HepG2 (cell line): ENCODE results near the gene SELENOW. TPM values are rescaled to one million over a fixed set of nuclear protein-coding genes. Genes with fewer than 3 reads are reported as not detected.

Source experiments
- ATAC-seq: fragments of 200-7000 bp; cut with Tn5 transposase; 3 replicates; pipeline ENCODE4 v1.9.1; 2020; ENCODE audit warnings: mild to moderate bottlenecking, moderate library complexity
- BruUV-seq: library from RNA; stranded (reverse); fragments of 400-500 nt; replicated peaks from 2 replicates; lab custom pipeline; 2021; lab: Mats Ljungman, UMichigan
- CTCF ChIA-PET: fragments of 300-600 bp; formaldehyde crosslinking; extraction: SDS; loops from one replicate; lab custom pipeline; 2021; ENCODE audit warnings: low total read pairs, inconsistent platforms, low intra/inter-chr PET ratio; lab: Yijun Ruan, JAX
- POLR2A ChIA-PET: fragments of 350-600 bp; sonication (Branson Sonifier 250); formaldehyde crosslinking; loops from one replicate; lab custom pipeline; 2020; ENCODE audit warnings: antibody characterized with exemption, inconsistent platforms; lab: Yijun Ruan, JAX
- DNase-seq: peaks from one replicate; pipeline ENCODE4 v3.0.0-alpha.2; 2015; ENCODE audit warnings: low spot score
- FAIRE-seq: peaks from 3 replicates; lab custom pipeline; 2011; peaks lifted over from hg19 to GRCh38; lab: Jason Lieb, UNC
- H2AFZ ChIP-seq: one replicate; pipeline ENCODE4 v1.6.1; 2011; ENCODE audit warnings: low read length, inconsistent platforms
- H3K27ac ChIP-seq: fragments of 300-600 bp; 3 replicates; pipeline ENCODE4 v1.8.0; 2011; ENCODE audit warnings: mixed run types, mild to moderate bottlenecking, mixed read lengths, low read length, inconsistent platforms; ENCODE audit not compliant: insufficient read depth; ENCODE audit errors: extremely low read length
- H3K27me3 ChIP-seq, 2 experiments: fragments of 200-600 bp in 1 of 2; 2 replicates in 1 of 2; 3 replicates in 1 of 2; pipeline versions ENCODE4 v1.6.0 to v1.8.0; 2011; ENCODE audit warnings: low read length in 2 of 2, mild to moderate bottlenecking in 2 of 2, moderate library complexity in 2 of 2, inconsistent platforms in 1 of 2; ENCODE audit not compliant: insufficient read depth in 2 of 2, control insufficient read depth in 1 of 2
- H3K36me3 ChIP-seq, 2 experiments: fragments of 200-600 bp in 1 of 2; replicated peaks in 1 of 2; 2 replicates in 1 of 2; 3 replicates in 1 of 2; pipeline versions ENCODE4 v1.5.1 to v1.8.0; 2011; ENCODE audit warnings: low read length in 2 of 2, inconsistent platforms in 1 of 2; ENCODE audit not compliant: insufficient read depth in 2 of 2, control insufficient read depth in 1 of 2
- H3K4me1 ChIP-seq: 2 replicates; pipeline ENCODE4 v1.5.1; 2012; ENCODE audit warnings: low read length, inconsistent platforms; ENCODE audit not compliant: insufficient read depth
- H3K4me2 ChIP-seq: 2 replicates; pipeline ENCODE4 v1.6.0; 2011; ENCODE audit warnings: low read depth, low read length, inconsistent platforms
- H3K4me3 ChIP-seq, 3 experiments: fragments of 200-600 bp in 1 of 3; sonication (generic), shearing (Covaris generic) in 1 of 3; replicated peaks in 1 of 3; 2 replicates each; pipeline ENCODE4 v1.5.1; 2011 to 2016; ENCODE audit warnings: low read length in 3 of 3, inconsistent platforms in 2 of 3, low read depth in 2 of 3, mild to moderate bottlenecking in 2 of 3, control low read depth in 1 of 3, mixed read lengths in 1 of 3; ENCODE audit not compliant: insufficient read depth in 1 of 3
- H3K79me2 ChIP-seq: one replicate; pipeline ENCODE4 v1.6.1; 2011; ENCODE audit warnings: low read length, inconsistent platforms; ENCODE audit not compliant: insufficient read depth
- H3K9ac ChIP-seq: 2 replicates; pipeline ENCODE4 v1.6.0; 2011; ENCODE audit warnings: mild to moderate bottlenecking, low read depth, low read length, inconsistent platforms; ENCODE audit not compliant: insufficient read depth
- H3K9me3 ChIP-seq: 2 replicates; pipeline ENCODE4 v1.5.1; 2012; ENCODE audit warnings: mild to moderate bottlenecking, low read length
- H4K20me1 ChIP-seq: 2 replicates; pipeline ENCODE4 v1.6.0; 2011; ENCODE audit warnings: inconsistent platforms, mild to moderate bottlenecking, low read length, moderate library complexity; ENCODE audit not compliant: insufficient read depth
- AGO2 ChIP-seq: fragments of 200-400 bp; formaldehyde crosslinking; optimal IDR thresholded peaks from 2 replicates; pipeline ENCODE3; 2017; ENCODE audit warnings: mild to moderate bottlenecking, low read depth, low read length, moderate library complexity
- POGZ ChIP-seq: sonication (generic); formaldehyde crosslinking; IDR thresholded peaks from 2 replicates; pipeline ENCODE4 v1.4.0; 2020; ENCODE audit warnings: mild to moderate bottlenecking, missing genetic modification reagents
- POLR2A ChIP-seq, 2 experiments: IDR thresholded peaks; 2 replicates each; pipeline ENCODE4 v1.6.1; 2011; ENCODE audit warnings: low read depth in 2 of 2, low read length in 2 of 2, mild to moderate bottlenecking in 1 of 2, moderate library complexity in 1 of 2; ENCODE audit not compliant: insufficient read depth in 1 of 2
- RBM22 ChIP-seq: fragments of 200-400 bp; formaldehyde crosslinking; optimal IDR thresholded peaks from 2 replicates; pipeline ENCODE3; 2017; ENCODE audit warnings: mild to moderate bottlenecking, low read length, moderate library complexity
- ZBTB38 ChIP-seq: sonication (generic); formaldehyde crosslinking; IDR thresholded peaks from 2 replicates; pipeline ENCODE4 v1.5.1; 2020; ENCODE audit warnings: mild to moderate bottlenecking, missing genetic modification reagents
- ZNF619 ChIP-seq: sonication (generic); formaldehyde crosslinking; IDR thresholded peaks from 2 replicates; pipeline ENCODE4 v1.4.0; 2020; ENCODE audit warnings: mild to moderate bottlenecking, missing genetic modification reagents
- WGBS: methylation state at CpG from one replicate; pipeline ENCODE4 v1.1.6; 2017; ENCODE audit warnings: low lambda C conversion rate; 5-methylcytosine and 5-hydroxymethylcytosine counted together
- in situ Hi-C: cut with HindIII; loops from 2 replicates; pipeline ENCODE4 v1.10.0; 2017; ENCODE audit warnings: low pct_unique_long_range_greater_than_20kb; ENCODE audit not compliant: extremely low pct_ligation_motif_present
- intact Hi-C: fragments of 100-400 bp; cut with micrococcal nuclease; formaldehyde crosslinking; loops from one replicate; pipeline ENCODE4 v1.10.0; 2022; ENCODE audit not compliant: unreplicated experiment
- polyA plus RNA-seq, 8 experiments: library from polyadenylated mRNA; depleted of rRNA in 3 of 8; stranded (reverse) in 7 of 8; unstranded in 1 of 8; fragments of >200 nt; fragmentation: Illumina TruSeq in 4 of 8; extraction: Trizol in 4 of 8; gene quantifications; 2 replicates each; pipeline versions ENCODE4 v1.2.1 to v1.2.3, GENCODE V29; 2011 to 2016; ENCODE audit warnings: low read depth in 4 of 8, missing spikeins in 1 of 8, mixed read lengths in 1 of 8; ENCODE audit not compliant: insufficient read depth in 1 of 8
- total RNA-seq, 5 experiments: library from RNA; depleted of rRNA; stranded (reverse); fragments of >200 nt; fragmentation: Illumina TruSeq; extraction: Trizol; gene quantifications; 2 replicates each; pipeline ENCODE4 v1.2.3, GENCODE V29; 2016; ENCODE audit warnings: low read depth in 1 of 5
- TF ChIP-seq, protein P1 (sequence below): IDR thresholded peaks from 2 replicates; pipeline ENCODE4 v1.4.0; 2020; ENCODE audit warnings: mild to moderate bottlenecking, missing genetic modification reagents

Gene SELENOW
- total and polyA plus RNA-seq, 2 of the 13 experiments (the other 11 are each of a cell fraction or from before 2014, with no cell fraction given) = 50.3 to 64.7 TPM

DNA sequence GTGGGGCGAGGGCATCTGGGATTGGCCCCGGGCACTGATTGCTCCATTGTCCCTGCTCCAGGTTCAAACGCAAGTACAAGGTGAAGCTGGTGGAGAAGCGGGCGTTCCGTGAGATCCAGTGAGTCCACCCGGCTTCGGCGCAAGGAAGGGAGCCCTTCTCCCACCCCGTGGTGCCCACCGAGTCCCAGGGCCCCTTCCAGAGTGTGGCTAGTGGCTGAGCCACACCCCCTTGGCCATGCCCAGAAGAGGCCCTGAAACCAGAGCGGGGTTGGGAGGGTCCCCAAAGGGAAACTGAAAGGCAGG, 21.9 kb upstream of the SELENOW start:
- Histone ChIP-seq H3K9ac (no peak overlapping the region), H3K27me3 (no peaks in the 10 kb centered on the region), H2AFZ (no peak overlapping the region), H3K4me1 (peaks cover 28% of the 10 kb centered on the region), H3K4me2 (no peak overlapping the region), H3K4me3 (no peak overlapping the region), H4K20me1 (0 out of 2 replicates have a peak, but pooled peaks cover 5% of the 10 kb centered on the region), H3K27ac (no peak overlapping the region), H3K36me3 (peaks cover 20 to 54% of the 10 kb centered on the region in 2 experiments; a peak in 4 of 5 replicates), H3K79me2 (no peaks in the 10 kb centered on the region), H3K9me3 (no peaks in the 10 kb centered on the region)
- ATAC-seq (no peak), DNase-seq (no peak), FAIRE-seq (no peak)
- no TSS peak for BruUV-seq
- WGBS = 98% methylated on average over 12 of the region's 12 CpGs
- intact Hi-C loops (no loop called here), in situ Hi-C loops (no loop called here)
- ChIA-PET CTCF (no interaction called here), POLR2A (interaction anchor here (1.1 kb wide), 1 partner anchor 11 kb away, joined by 4 read pairs; the partner anchor contains the start of gene NOP53)
- TF ChIP-seq POGZ (no peak), RBM22 (peak; percentile 19), ZNF619 (CRISPR knock-in tag) (no peak), AGO2 (peak; percentile 30)

DNA sequence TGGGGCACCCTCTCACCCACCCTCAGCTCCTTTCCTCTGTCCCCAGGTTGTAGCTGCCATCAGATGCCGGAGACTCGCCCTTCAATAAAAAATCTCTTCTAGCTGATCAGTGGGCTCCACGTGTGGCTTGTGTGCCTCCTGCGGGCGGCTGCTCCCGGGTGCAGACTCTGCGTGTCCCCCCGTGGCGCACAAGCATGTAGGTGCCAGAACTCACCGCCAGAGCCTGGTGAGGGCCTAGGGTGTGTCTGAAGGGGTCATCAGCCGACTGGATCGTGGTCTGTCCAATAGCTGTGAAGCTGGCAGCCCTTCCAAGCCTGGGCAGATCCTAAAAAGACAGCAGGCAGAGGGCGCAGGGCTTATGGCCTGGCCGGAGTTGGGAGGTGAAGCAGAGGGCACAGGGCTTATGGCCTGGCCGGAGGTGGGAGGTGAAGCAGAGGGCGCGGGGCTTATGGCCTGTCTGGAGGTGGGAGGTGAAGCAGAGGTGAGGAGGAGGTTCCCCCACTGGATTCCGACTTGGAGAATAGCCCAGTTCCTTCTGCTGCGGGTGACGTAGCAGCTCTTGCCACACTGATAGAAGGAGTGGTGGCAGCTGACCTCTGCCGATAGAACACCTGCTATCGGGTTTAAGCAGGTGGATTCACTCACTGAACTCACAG, 21.4 kb upstream of the SELENOW start:
- intact Hi-C loops (no loop called here), in situ Hi-C loops (no loop called here)
- TF ChIP-seq POLR2A (IDR thresholded peaks at IDR 0.05; ENCODE audit: insufficient read depth in 1 of 2, low read depth in 2 of 2, low read length in 2 of 2) (0 out of 4 replicates have a peak, but pooled peaks of 1 of the 2 experiments have one; percentile 29), ZBTB38 (CRISPR knock-in tag) (peak; percentile 68; the same call in 1 of the 2 replicates)
- TF ChIP-seq, protein P1, sequence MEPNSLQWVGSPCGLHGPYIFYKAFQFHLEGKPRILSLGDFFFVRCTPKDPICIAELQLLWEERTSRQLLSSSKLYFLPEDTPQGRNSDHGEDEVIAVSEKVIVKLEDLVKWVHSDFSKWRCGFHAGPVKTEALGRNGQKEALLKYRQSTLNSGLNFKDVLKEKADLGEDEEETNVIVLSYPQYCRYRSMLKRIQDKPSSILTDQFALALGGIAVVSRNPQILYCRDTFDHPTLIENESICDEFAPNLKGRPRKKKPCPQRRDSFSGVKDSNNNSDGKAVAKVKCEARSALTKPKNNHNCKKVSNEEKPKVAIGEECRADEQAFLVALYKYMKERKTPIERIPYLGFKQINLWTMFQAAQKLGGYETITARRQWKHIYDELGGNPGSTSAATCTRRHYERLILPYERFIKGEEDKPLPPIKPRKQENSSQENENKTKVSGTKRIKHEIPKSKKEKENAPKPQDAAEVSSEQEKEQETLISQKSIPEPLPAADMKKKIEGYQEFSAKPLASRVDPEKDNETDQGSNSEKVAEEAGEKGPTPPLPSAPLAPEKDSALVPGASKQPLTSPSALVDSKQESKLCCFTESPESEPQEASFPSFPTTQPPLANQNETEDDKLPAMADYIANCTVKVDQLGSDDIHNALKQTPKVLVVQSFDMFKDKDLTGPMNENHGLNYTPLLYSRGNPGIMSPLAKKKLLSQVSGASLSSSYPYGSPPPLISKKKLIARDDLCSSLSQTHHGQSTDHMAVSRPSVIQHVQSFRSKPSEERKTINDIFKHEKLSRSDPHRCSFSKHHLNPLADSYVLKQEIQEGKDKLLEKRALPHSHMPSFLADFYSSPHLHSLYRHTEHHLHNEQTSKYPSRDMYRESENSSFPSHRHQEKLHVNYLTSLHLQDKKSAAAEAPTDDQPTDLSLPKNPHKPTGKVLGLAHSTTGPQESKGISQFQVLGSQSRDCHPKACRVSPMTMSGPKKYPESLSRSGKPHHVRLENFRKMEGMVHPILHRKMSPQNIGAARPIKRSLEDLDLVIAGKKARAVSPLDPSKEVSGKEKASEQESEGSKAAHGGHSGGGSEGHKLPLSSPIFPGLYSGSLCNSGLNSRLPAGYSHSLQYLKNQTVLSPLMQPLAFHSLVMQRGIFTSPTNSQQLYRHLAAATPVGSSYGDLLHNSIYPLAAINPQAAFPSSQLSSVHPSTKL (CRISPR knock-in tag) = no peak
- H3K79me2 ChIP-seq = no peaks in the 10 kb centered on the region
- ChIA-PET CTCF (no interaction called here), POLR2A (interaction anchor here (1.3 kb wide), 1 partner anchor 12 kb away, joined by 5 read pairs; the partner anchor contains the start of gene NOP53)
- ATAC-seq (peak; percentile 12), DNase-seq (no peak), FAIRE-seq (no peak)
- 96% methylated on average over 18 of the region's 22 CpGs for WGBS
- BruUV-seq = no TSS peak
- no peak overlapping the region for H3K9ac ChIP-seq
- no peak overlapping the region for H3K4me3 ChIP-seq
- H3K27ac ChIP-seq = no peak overlapping the region
- H2AFZ ChIP-seq = no peak overlapping the region
- 0 out of 2 replicates have a peak overlapping the region, but pooled peaks have one; percentile 15 for H3K4me2 ChIP-seq
- no peaks in the 10 kb centered on the region for H3K9me3 ChIP-seq
- peaks cover 28% of the 10 kb centered on the region for H3K4me1 ChIP-seq
- H4K20me1 ChIP-seq = 0 out of 2 replicates have a peak, but pooled peaks cover 5% of the 10 kb centered on the region
- no peaks in the 10 kb centered on the region for H3K27me3 ChIP-seq
- H3K36me3 ChIP-seq = peaks cover 19 to 52% of the 10 kb centered on the region in 2 experiments; a peak in 4 of 5 replicates
